ENCODE data around the gene ADTRP. TPM values are rescaled to one million over a fixed set of nuclear protein-coding genes. Genes with fewer than 3 reads are reported as not detected.

Gene ADTRP
- total RNA-seq, 1 experiment from 2014 or later, result 0.86 TPM

DNA sequence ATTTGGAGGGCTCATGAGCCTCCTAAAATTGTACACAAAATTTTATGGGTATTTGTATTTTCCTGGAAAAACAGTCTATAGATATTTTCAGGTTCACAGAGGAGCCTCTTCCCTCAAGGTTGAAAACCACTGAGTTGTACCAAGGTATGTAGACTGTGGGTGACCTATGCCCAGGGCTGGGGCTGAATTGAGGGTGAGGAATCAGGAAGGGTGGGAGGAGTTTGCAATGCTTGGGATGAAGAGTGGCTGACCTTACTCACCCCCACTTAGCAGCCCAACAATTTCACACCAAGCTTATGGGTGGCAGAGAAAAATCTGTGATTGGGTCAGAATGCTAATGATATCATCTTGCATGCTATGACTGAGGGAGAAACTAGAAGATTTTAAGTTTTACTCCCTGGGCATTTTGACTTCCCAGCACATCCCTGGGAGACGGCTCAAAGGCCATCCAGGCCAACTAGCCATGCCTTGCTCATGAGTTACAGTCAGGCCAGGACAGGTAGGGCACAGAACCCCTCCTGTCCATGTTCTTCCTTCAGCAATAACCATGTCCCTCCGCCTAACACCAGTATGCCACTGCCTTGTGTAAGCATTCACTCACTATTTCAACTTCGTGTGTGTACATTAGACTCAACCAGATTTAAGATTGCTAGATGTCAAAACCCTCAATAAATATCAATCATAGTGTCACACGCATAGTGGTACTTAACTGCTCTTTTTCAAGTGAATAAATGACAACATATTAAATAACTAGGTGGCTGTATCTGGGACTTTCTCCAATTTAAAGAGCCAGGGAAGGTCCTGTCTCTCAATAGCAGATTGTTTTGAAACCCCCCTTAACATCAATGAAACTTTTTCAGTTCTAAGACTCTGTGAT is 16.6 kb downstream of the ADTRP start (continued):
- no peak for TF ChIP-seq FOSL1 (IDR thresholded peaks at IDR 0.05; ENCODE audit: low read depth)
- no peak for TF ChIP-seq EGR1 (IDR thresholded peaks at IDR 0.05; ENCODE audit: low read depth)
- no peak for TF ChIP-seq REST (IDR thresholded peaks at IDR 0.05; ENCODE audit: low read depth)
- no peak for TF ChIP-seq CBX3 (IDR thresholded peaks at IDR 0.05; ENCODE audit: low read depth)
- TF ChIP-seq ZNF274 (IDR thresholded peaks at IDR 0.05; ENCODE audit: low read depth, low read length), result no peak

DNA sequence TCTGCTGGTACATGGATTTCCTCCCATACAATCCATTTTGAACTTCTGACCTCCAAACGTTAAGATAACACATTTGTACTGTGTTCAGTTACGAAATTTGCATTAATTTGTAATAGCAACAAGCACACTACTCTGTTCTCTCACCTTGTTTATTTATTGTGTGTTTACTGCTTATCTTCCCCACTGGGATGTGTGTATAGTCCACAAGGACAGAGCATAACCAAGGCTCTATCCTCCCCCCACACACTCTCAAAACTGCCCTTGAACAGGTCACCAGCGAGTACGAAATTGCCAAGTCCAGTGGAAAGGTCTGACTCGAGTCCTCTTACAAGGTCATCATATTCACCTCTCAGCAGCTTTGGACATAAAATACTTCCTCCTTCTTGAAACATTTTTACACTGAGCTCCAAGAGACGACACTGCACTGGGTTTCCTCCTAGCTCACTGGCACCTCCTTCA is 18.6 kb downstream of the ADTRP start:
- no peak overlapping the region for H2AFZ ChIP-seq (ENCODE audit: low read depth, low read length, poor library complexity, severe bottlenecking)
- no peaks in the 10 kb centered on the region for H3K79me2 ChIP-seq (ENCODE audit: insufficient read depth, low read length)
- H3K4me2 ChIP-seq (ENCODE audit: low read length), result no peak overlapping the region
- no peaks in the 10 kb centered on the region for H3K36me3 ChIP-seq (ENCODE audit: control insufficient read depth in 1 of 2, insufficient read depth in 2 of 2, low read length in 2 of 2)
- ATAC-seq (no peak), DNase-seq (ENCODE audit: low read depth, low spot score) (no peak)
- no TSS peak for BruUV-seq (replicated peaks)
- H3K27me3 ChIP-seq (ENCODE audit: insufficient read depth, low read length), result no peaks in the 10 kb centered on the region
- no peaks in the 10 kb centered on the region for H3K9me2 ChIP-seq (ENCODE audit: insufficient read depth)
- ChIA-PET RAD21 (ENCODE audit: low non-redundant PET in 1 of 2, low total read pairs in 2 of 2, uncharacterized antibody in 2 of 2, unreplicated experiment in 2 of 2) (no interaction called here), POLR2A (no interaction called here), CTCF (no interaction called here)
- H4K20me1 ChIP-seq (ENCODE audit: insufficient read depth), result no peaks in the 10 kb centered on the region
- H3K9me3 ChIP-seq (ENCODE audit: control insufficient read depth in 1 of 2, insufficient read depth in 1 of 2, low read depth in 1 of 2, low read length in 2 of 2), result no peaks in the 10 kb centered on the region
- no peak overlapping the region for H3K4me3 ChIP-seq (replicated peaks in 1 of 2; ENCODE audit: low read depth in 1 of 2, low read length in 2 of 2)
- peaks cover 0 to 4% of the 10 kb centered on the region in 2 experiments; a peak in 1 of 4 replicates for H3K4me1 ChIP-seq (ENCODE audit: control insufficient read depth in 1 of 2, insufficient read depth in 2 of 2, low read length in 2 of 2)
- no peak overlapping the region for H3K9ac ChIP-seq (ENCODE audit: low read length)
- intact Hi-C loops (cut with micrococcal nuclease), result no loop called here
- no peak overlapping the region for H3K27ac ChIP-seq (ENCODE audit: low read depth, low read length)
- no peak for TF ChIP-seq SRF (IDR thresholded peaks at IDR 0.05; ENCODE audit: low read depth)
- no peak for TF ChIP-seq FOSL1 (IDR thresholded peaks at IDR 0.05; ENCODE audit: low read depth)
- TF ChIP-seq SIN3A (IDR thresholded peaks at IDR 0.05; ENCODE audit: low read depth), result no peak
- no peak for TF ChIP-seq TCF7L2 (IDR thresholded peaks at IDR 0.05; ENCODE audit: borderline replicate concordance, extremely low read depth, insufficient read depth, insufficient read length)
- no peak for TF ChIP-seq YY1 (IDR thresholded peaks at IDR 0.05; ENCODE audit: extremely low read depth, insufficient replicate concordance, low read depth, low read length)
- TF ChIP-seq RAD21 (IDR thresholded peaks at IDR 0.05; ENCODE audit: low read depth), result no peak
- TF ChIP-seq JUND (IDR thresholded peaks at IDR 0.05), result no peak
- TF ChIP-seq EZH2phosphoT487 (IDR thresholded peaks at IDR 0.05; ENCODE audit: borderline replicate concordance), result no peak
- TF ChIP-seq CTCF (IDR thresholded peaks at IDR 0.05 in 2 of 3, conservative IDR thresholded peaks at IDR 0.05 in 1 of 3; ENCODE audit: borderline replicate concordance in 1 of 3, insufficient read depth in 1 of 3, low read depth in 2 of 3, low read length in 2 of 3), result no peak
- TF ChIP-seq, protein P1, sequence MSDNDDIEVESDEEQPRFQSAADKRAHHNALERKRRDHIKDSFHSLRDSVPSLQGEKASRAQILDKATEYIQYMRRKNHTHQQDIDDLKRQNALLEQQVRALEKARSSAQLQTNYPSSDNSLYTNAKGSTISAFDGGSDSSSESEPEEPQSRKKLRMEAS (IDR thresholded peaks at IDR 0.05), result no peak
- no peak for TF ChIP-seq ZBTB33 (IDR thresholded peaks at IDR 0.05; ENCODE audit: extremely low read depth, insufficient replicate concordance, low read length)
- TF ChIP-seq POLR2A (IDR thresholded peaks at IDR 0.05; ENCODE audit: borderline replicate concordance, extremely low read depth, insufficient read depth, insufficient read length), result no peak
- TF ChIP-seq CBX3 (IDR thresholded peaks at IDR 0.05; ENCODE audit: low read depth), result no peak

All from HCT116 (cell line).